OCI-LY7 (cell line): ENCODE data around the gene LZTR1.
"Not testable (repeated sequence)": the region's sequence is repeated elsewhere in the genome, so short reads cannot be mapped to it uniquely, and the experiment has no call there.

Experiments used
- CTCF ChIP-seq: fragments of 200-600 bp; sonication (generic); conservative IDR thresholded peaks from 2 replicates; pipeline ENCODE4 v1.5.1; 2014; ENCODE audit warnings: mild to moderate bottlenecking, antibody characterized with exemption, low read length, moderate library complexity, mixed read lengths
- EZH2phosphoT487 ChIP-seq: fragments of 200-600 bp; sonication (generic); IDR thresholded peaks from 2 replicates; pipeline ENCODE4 v1.6.1; 2018; ENCODE audit warnings: low read depth, borderline replicate concordance, mild to moderate bottlenecking, mixed run types, antibody characterized with exemption, low read length, moderate library complexity, mixed read lengths

- not testable (repeated sequence) for TF ChIP-seq CTCF, EZH2phosphoT487
Observed at GRCh38 chr22:20935780-20936539, 46.1 kb upstream of the LZTR1 start.
